ENCODE measurements around the gene APOBEC3A.
"Not testable (repeated sequence)": the region's sequence is repeated elsewhere in the genome, so short reads cannot be mapped to it uniquely, and the experiment has no call there.

DNA sequence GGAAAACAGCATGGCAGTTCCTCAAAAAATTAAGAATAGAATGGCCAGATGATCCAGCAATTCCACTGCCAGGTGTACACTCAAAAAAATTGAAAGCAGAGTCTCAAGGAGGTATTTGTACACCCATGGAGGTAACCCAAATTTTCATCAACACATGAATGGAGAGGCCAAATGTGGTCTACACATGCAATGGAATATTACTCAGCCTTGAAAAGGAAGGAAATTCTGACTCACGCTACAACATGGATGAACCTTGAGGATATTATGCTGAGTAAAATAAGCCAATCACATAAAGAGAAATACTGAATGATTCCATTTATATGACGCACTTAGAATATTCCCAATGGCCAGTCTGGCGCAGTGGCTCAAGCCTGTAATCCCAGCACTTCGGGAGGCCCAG, 19.9 kb downstream of the APOBEC3A start:
- TF ChIP-seq, protein P1, sequence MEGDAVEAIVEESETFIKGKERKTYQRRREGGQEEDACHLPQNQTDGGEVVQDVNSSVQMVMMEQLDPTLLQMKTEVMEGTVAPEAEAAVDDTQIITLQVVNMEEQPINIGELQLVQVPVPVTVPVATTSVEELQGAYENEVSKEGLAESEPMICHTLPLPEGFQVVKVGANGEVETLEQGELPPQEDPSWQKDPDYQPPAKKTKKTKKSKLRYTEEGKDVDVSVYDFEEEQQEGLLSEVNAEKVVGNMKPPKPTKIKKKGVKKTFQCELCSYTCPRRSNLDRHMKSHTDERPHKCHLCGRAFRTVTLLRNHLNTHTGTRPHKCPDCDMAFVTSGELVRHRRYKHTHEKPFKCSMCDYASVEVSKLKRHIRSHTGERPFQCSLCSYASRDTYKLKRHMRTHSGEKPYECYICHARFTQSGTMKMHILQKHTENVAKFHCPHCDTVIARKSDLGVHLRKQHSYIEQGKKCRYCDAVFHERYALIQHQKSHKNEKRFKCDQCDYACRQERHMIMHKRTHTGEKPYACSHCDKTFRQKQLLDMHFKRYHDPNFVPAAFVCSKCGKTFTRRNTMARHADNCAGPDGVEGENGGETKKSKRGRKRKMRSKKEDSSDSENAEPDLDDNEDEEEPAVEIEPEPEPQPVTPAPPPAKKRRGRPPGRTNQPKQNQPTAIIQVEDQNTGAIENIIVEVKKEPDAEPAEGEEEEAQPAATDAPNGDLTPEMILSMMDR (IDR thresholded peaks at IDR 0.05), result not testable (repeated sequence)
- TF ChIP-seq POLR2A (IDR thresholded peaks at IDR 0.05), result not testable (repeated sequence)
